NCI-H446 treated with DMSO at 0.1 percent for 48 hours (cell line): ENCODE measurements around the gene METRNL.
"Not testable (repeated sequence)": the region's sequence is repeated elsewhere in the genome, so short reads cannot be mapped to it uniquely, and the experiment has no call there.

Experiments used
- DNase-seq: peaks from one replicate; lab custom pipeline; 2025; lab: John Stamatoyannopoulos, UW

The METRNL gene

DNA sequence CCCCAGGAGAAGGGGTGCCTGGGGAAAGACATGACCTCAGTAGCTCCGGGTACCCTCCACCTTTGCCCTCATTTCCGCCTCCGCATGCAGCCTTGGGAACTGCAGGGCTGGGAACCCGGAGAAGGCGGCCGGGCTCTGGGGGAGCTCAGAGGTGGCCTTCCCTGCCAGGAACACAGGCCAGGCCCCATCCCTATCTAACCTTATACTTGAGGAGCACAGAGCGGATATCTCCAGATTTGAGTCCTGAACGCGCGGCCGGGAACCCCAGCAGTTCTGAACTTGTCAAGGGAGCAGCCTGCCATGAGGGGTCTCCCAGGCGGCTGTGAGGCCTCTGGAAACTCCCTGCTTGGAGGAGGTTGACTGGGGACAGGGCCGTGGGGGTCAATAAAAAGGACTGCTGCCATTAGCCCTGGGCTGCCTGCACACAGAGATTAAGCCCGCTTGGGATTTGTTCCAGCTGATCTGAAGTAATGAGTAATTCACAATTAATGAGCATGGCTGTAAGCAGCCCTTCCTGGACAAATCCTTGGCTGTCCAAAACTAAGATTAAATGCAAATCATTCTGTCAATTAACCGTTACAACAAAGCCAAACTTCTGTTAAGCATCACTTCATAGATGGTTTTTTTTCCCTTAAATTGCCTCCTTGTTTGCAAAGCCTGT lies 26.3 kb upstream of the METRNL start:
- no peak for DNase-seq

DNA sequence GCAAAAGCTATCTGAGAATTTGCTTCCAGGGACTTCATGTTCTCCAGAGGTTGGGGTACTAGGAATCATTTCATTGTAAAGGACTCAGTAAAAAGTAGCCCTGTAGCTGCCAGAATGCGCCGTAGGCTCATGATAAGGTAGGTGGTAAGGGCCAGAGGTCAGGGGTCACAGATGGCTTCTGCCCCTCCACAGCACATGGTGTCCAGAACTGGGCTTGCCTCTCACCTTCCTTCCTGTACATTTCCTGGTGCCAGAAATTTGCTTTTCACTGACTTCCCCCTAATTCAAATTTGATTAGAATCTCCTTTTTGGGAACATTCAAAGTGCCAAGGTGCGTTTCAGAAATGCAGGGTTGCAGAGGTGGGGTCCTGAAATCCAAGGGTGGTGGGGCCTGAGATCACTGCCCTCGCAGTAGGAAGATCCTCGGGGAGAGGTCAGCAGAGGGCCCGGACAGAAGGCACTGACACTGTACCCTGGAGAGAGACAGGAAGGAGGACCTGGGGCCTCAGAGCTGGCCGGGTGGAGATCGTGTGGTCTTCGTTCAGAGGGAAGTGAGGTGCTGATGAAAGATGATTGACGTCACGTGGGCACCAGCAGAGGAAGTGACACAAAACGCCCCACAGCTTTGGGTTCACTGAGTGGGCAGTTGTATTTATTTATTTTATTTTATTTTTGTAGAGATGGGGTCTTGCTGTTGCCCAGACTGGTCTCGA lies 25.5 kb upstream of the METRNL start:
- no peak for DNase-seq

DNA sequence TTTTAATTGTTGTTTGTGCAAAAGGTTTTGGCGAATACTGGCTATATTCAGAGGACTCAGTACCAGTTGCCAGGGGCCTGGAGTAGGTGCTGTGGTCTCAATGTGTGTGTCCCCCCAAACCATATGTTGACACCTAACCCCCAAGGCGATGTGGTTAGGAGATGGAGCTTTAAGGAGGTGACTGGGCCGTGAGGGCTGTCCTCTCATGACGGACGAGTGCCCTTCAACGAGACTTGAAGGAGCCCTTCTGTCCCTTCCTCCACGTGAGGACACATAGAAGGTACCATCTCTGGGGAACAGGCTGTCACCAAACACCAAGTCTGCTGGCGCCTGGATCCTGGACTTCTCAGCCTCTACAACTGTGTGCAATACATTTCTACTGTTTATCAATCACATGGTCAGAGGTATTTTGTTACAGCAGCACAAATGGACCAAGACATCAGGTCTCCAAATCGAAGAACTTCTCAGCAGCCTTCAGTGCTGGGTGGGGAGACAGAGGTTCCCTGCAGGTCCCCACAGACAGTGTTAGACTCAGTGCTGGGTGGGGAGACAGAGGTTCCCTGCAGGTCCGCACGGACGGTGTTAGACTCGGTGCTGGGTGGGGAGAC lies 24.8 kb upstream of the METRNL start:
- no peak for DNase-seq

DNA sequence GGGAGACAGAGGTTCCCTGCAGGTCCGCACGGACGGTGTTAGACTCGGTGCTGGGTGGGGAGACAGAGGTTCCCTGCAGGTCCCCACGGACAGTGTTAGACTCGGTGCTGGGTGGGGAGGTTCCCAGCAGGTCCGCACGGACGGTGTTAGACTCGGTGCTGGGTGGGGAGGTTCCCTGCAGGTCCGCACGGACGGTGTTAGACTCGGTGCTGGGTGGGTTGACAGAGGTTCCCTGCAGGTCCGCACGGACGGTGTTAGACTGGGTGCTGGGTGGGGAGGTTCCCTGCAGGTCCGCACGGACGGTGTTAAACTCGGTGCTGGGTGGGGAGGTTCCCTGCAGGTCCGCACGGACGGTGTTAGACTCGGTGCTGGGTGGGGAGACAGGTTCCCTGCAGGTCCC lies 24.2 kb upstream of the METRNL start:
- DNase-seq: not testable (repeated sequence)

DNA sequence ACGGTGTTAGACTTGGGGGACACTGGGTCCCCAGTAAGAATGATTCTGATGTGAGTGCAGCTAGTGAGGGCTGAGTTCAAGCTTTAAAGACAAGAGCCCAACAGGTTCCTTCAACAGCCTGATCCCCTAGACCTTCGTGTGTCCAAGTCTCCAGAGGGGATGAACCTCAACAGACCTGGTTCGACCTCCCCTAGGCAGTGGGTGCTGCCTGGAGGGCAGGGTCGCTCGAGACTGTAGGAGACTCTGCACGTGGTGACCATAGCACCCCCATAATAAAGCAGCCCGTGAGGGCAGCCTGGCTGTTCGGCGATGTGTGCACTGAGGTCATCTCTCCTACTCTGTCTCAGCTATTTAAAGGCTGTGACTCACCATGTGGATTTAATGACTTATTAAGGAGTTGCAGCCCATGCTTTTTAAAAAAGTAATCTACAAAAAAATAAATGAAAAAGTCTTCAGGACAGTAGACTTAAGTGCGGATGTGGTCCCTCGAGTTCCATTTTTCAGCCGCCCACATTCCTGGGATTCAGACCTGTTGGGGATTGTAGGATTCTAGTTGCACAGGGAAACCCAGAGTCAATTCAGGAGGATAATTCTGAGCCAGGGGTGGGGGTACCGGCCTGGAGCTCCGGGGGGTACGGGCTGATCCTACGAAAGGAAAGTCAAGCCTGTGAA lies 23.4 kb upstream of the METRNL start:
- no peak for DNase-seq

DNA sequence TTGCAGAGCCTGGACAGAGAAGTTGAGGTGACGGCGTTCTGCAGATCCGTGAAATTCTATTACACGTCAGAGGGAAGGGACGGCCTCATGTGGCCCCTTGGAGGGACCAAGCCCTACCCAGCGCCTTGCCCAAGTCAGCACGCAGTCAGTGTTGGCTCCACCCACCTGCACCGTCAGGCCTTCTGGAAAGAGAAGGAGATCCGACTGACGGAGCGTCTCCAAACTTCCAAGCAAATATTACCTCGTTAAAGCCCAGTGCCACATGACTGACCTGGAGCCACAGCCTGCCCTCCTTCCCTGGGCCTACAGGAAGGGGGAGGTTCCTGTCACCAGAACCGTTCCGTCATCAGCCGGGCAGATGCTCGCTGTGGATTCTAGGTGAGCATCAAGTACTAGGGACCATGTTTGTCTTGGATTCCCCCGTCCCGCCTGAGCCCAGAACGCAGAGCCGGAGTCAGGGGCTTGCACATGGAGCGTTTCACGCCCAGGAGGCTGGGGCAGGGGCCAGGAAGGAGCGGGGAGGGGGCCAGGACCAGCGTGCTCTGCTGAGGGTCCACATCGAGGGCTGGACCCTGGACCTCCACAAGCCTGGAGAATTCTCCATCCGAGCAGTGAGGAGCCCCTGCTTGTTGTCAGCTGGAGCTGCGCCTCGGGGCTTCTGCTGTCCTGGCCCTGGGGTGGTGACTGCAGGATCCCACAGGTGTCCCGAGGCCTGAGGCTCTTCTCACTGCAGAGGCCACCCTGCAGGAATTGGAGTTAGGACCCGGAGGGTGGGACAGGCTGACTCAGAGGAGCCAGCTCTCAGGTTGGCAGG lies 22.6 kb upstream of the METRNL start:
- no peak for DNase-seq

DNA sequence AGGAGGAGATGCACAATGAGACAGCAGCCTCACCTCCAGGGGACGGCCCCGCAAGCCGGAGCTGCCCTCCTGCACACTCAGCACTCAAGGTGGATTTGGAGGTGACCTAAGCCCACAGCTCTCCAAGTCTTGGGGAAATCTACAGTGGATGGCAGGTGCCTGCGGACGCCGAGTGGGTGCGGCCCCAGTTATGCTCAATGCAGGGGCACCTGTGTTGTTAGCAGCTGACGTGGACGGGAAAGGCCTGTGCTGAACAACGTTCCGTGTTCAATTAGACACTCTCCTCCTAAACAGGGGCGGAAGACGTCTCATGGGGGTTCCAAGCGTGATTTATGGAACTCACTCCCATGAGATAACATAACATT lies 22.0 kb upstream of the METRNL start:
- no peak for DNase-seq

DNA sequence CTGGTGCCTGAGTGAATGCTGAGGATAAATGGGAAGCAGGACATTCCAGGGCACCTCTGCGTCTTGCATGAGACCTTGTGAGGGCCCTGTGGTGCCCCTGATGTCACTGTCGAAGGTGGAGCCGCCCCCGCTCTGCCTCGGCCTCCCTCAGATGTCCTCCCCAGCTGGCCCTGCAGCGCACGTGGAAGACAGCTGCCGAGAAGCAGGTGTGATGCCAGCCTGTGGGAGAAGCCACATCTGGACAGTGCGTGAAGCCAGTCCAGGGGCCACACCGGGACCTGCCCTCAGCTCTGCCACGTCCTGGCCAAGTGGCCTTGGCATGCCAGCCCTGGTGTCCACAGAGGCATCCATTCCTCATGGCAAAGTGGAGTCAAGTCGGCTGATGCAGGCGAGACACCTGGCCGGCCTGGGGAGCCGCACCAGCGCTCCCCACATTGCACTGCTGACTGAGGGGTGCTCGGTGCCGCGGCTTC lies 21.6 kb upstream of the METRNL start:
- no peak for DNase-seq

DNA sequence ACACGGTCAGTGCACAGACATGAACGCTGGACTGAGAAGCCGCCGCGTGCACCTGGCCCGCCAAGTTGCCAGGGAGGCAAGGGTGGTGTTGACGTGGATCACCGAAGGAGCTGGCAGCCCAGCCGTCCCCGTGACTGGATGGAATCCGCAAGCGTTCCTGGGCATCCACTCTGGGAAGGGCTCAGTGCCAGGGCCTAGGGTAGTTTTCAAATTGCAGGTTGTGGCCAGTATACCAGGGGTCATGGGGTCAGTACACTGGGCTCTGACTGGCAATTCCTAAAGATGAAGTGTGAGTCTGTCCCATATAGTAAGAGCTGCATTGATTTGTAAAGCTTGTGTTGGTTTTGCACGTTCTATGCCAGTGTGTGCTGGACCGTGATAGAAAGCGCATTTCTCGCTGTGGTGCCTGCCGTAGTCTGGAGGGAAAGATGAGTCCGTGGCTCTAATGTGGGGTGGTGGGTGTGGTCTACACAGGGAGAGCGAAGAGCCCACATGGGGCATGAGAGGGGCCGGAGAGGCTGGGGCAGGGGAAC lies 21.1 kb upstream of the METRNL start:
- DNase-seq: no peak

DNA sequence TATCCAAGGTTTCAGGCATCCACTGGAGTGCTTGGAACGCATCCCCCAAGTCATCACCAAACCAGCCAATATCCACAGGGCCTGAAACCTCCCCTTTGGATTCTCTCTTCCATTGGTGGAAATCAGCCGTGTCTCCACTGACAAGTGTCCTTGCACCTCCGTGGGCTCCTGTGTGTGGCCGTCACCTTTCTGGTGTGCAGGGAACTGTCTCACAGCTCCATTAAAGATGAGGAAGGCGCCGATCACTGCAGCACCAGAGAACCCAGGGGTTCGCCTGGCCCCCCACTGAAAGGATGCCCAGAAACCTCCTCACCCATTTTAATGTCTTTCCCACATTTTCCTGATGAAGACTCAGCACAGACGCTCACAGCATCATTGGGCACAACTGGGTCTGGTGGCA lies 17.8 kb upstream of the METRNL start:
- no peak for DNase-seq

DNA sequence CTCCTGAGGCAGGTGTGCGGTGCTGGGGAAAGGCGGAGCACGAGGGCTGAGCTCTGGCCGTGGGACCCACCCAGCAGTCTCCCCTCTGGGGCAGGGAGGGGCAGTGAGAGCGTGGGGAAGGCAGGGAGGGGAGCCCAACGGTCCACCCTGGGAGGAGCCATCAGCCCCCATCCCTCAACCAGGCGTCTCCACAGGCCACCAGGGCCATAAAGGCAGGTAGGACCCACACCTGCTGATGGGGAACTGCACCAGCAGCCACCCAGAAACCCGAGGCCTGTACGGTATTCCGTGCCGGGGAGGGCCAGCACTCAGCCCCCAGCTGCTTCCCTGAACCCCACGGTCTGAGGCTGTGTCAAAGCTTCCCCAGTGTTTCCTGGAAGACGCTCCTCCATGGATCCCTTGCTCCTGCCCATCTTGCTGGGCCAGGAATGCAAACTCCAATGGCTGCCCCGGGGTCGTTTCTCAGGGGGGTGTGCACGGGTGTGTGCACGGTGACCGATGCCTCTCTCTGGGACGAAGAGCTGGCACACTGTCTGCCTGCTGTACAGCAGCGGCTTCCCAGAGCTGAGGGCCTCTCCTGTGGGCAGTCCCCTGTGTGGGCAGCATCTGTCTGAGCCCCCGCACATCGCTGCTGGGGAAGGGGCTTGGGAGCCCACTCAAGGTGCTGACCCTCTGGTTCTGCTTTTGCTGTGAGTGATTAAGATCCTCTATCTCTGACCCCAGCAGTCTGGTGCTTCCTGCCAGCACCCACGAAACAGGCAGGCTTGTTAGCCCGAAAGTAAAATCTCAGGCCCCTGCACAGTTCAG lies 17.2 kb upstream of the METRNL start:
- no peak for DNase-seq

DNA sequence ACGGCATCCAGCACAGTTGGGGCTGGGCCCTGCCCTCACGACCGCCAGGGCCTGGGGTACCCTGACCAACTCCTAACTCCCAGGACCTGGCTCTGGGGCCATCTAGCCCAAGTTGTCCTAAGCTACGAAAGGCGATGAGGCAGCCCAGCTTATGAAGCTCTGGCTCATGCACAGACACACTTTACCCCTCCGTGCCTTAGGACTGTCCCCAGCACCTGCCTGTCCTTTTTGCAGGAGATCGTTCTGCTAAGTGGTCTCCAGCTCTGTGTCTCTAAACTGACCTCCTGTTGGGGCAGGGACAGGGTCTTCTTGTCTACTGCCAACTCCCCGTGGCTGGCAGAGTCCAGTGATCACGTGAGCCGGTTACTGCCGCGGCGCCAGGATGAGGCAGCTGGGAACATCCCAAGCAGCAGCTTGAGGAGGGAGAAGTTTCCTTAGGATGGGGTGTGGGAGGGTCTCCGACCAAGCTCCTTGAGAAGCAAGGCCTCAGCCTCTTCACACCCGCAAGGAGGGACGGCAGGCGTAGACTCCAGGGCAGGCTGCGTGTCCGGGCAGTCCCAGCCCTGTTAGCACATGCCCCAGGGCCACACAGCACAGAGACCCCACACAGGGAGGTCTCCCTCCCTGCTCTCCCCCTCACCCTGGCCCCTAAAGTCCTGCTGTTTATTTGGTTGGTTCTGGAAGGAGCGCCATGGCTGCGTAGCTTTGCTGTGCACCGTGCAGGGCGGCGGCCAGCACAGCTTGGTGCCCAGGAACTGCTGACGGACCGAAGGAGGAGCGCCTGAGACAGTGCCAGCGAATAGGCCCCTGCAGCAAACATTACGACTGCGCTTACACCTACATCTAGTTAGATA lies 16.4 kb upstream of the METRNL start:
- DNase-seq: no peak

DNA sequence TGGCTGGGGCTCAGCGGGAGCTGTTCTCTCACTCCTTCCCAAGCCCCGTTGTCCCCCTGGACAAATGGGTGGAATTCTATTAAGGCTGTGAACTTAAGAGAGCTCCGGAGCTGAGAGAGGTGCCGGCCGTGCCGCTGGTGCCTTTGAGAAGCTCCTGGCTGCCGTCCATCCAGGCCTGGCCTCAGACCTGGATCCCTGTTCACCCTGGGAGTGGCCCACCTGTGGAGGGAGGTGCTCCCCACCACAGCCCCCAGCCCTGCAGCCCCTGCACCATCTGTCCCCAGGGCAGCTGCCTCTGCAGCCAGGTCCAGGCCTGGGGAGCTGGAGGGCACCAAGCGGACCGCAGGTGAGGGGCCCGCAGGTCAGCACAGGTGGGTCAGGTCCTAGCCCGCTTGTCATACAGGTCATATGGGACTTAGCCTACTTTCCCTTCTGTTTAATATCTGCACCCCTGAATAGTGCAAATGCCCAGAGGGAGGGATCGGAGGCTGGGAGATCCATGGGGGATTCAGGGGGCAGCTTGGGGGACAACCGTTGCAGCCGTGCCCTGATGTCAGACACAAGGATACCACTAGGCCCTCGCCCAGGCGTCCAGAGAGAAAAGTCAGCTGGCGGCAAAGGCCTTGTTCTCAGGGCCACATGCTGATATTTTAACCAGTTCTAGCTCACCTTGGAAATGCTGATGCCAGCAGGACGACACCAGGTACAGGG lies 15.2 kb upstream of the METRNL start:
- DNase-seq: no peak

DNA sequence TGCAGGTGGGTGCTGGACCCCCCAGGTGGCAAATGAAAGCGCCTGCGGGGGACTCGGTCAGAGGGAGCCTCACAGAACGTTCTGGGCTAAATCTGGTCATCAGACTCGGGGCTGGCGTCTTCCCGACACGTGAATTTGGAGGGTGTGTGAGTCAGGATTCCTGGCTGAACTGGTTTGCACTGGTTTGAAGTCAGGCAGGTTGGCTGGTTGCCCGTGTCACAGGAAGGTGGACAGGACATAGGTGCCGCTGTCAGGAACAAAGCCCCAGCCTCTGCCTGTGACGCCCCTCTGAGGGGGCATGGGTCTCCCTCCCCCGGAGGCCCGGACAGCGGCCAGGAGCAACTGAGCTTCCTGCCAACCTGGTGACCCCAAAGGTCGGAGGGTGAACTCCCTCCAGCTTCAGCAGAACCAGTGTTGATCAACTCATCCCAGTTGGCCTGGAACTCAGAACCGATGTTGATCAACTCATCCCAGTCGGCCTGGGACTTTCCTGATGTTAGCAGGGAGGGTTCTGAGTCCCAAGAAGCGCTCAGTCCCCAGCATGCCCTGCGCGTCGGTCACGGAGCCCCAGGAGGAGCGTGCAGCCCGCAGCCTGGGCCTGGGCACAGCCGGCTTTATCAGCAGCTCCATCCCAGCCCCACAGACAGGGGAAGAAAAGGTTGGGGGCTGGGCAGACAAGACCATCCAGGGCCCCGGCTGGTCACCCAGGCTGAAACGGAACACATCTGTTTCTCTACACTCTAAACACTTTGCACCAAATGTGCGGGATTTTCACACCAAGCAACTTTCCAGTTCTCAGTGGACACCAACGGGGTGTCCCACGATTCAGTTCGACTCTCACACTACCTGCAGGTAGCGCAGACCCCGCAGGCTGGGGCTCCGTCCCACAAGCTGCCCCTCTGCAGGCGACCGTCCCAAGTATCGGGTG lies 14.4 kb upstream of the METRNL start:
- no peak for DNase-seq

DNA sequence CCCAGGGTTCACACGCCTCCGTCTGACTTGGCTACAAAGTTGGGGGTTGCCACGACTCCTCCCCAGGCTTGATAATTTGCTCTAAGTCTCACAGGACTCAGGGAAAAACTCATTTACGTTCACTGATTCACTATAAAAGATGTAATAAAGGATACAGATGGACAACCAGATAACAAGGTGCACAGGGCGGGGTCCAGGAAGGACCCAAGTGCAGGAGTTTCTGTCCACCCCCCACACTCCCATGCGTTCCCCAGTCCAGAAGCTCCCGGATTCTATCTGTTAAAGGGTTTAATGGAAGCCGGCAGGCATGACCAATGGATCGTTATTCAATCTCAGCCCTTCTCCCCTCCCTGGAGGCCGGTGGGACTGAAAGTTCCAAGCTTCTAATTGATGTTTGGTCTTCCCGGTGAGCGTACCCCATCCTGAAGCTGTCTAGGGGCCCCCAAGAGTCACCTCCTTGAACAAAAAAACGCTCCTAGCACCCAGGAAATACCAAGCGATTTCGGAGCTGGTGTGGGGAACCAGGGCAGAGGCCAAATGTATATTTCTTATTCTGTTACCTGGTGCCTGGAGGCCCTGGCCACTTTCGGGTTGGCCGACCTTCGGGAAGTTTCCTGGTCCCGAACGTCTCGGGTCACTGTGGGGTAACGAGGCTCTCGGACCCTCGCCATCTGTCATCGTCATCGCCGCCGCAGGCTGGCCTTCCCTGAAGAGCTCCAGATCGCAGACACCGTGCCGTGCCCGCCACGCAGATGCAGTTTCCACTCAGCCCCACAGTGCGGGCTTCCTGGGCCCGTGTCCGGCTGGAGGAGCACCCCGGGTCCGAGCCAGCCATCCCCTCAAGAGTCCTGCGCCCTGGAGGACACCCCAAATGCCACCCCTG lies 13.5 kb upstream of the METRNL start:
- no peak for DNase-seq

DNA sequence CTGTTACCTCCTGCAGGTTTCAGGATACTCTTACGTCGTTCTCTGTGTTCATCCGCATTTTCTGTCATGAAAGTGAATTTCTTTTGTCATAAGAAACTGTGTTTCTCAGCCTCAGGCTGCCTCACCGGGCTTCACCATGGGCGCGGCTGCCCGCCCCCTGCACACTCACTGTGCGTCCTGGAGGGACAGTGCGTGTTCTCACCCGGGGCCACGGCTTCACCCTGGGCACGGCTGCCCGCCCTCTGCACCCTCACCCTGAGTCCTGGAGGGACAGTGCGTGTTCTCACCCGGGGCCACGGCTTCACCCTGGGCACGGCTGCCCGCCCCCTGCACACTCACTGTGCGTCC lies 12.9 kb upstream of the METRNL start:
- DNase-seq: not testable (repeated sequence)

DNA sequence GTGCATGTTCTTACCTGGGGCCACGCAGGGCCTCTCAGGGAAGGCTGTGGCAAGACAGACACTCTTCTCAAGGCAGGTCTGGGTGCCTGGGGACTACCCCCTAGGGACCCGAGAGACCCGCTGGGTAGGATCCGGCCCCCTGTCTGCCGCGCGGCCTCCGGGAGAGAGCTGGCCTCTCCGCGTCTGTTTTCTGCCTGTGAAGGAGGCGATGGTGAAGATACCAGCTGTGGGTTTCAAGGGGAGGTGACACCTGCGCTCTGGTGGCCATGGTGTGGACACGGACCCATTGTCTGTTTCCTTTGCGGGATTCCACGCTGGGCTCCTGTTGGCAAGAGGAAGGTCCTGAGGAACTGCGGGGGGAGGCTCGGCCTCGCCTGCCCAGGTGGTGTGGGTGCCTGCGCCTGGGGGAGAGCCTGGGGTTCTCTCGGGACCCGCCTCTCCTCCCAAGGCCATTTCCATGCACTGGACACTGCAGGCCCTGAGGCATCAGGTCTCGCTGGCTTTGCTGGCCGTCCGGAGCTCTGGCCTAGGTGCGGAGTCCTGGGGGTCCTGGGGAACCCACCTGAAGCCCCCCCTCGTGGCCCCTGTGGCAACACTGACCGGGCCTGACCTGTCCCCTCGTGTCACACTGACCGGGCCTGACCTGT lies 12.2 kb upstream of the METRNL start:
- no peak for DNase-seq
